Left cardiac atrium (tissue), 4 donors: ENCODE measurements around the gene ZNF415. TPM values are rescaled to one million over a fixed set of nuclear protein-coding genes. Genes with fewer than 3 reads are reported as not detected.

ENCODE experiments used
- ATAC-seq, 2 donors: fragments of 200-7000 bp; cut with Tn5 transposase; one replicate each; pipeline ENCODE4 v1.9.1; 2020; ENCODE audit warnings: mild to moderate bottlenecking in 2 of 2, moderate library complexity in 2 of 2
- DNase-seq: peaks from one replicate; pipeline ENCODE4 v3.0.0-alpha.2; 2020
- intact Hi-C, 2 donors: fragments of 100-400 bp; cut with DNase I; formaldehyde crosslinking; loops; one replicate each; pipeline versions ENCODE4 v1.14.1 to v1.15.1; 2022 to 2023
- total RNA-seq, 2 donors: library from RNA; stranded (reverse); fragmentation: NEBNext Ultra II Directional; extraction: Animal tissue kit (Norgen Biotek cat#: 25700); gene quantifications; one replicate each; pipeline ENCODE4 v1.2.1, GENCODE V29; 2021
- donor health status: DM: no; HTN: yes; CAD: no.
- donor health status: DM: no; HTN: yes; CAD: no; lungs with severe emphysema.
- donor health status: DM: yes; HTN: yes; CAD: no.
- donor health status: Dilated cardiomyopathy.

Gene ZNF415
- total RNA-seq, 2 donors from 2014 or later = 19.5 to 23.0 TPM

DNA sequence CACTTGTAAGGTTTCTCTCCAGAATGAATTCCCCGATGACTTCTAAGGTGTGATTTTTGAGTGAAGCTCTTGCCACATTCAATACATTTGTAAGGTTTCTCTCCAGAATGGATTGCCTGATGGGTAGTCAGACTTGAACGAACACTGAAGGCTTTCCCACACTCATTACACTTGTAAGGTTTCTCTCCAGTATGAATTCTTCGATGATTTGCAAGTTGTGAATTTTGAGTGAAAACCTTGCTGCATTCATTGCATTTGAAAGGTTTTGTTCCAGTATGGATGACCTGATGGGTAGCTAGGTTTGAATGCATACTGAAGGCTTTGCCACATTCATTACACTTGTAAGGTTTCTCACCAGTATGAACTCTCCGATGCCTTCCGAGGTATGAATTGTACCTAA is 63.9 kb downstream of the ZNF415 start:
- DNase-seq (no peak), ATAC-seq (no peak)
- intact Hi-C loops = no loop called here

GRCh38 chr19:53068199-53068598 is 64.5 kb downstream of the ZNF415 start:
- intact Hi-C loops = no loop called here
- no peak for DNase-seq
- ATAC-seq = no peak

- ATAC-seq = peak; percentile 27 to 79
- DNase-seq = peak; percentile 42
- intact Hi-C loops = no loop called here
Measured at GRCh38 chr19:53057904-53058580, 74.7 kb downstream of the ZNF415 start.

Other genes with a start within 250 kb of the ZNF415 start
- 10 to 100 TPM; 10.7 to 12.9 TPM for gene ZNF320, start 235.3 kb downstream of the ZNF415 start, total RNA-seq
- 1 to 10 TPM; 1.7 to 1.9 TPM for gene ZNF888, start 209.5 kb downstream of the ZNF415 start, total RNA-seq
- 1 to 10 TPM; 3.8 to 5.1 TPM for gene ZNF816, start 170.0 kb downstream of the ZNF415 start, total RNA-seq
- not detected for gene ERVV-1, start 119.0 kb downstream of the ZNF415 start, total RNA-seq
- gene ERVV-2, start 88.2 kb downstream of the ZNF415 start, total RNA-seq = not detected
- 10 to 100 TPM; 16.5 to 17.0 TPM for gene ZNF160, start 29.5 kb downstream of the ZNF415 start, total RNA-seq
- 1 to 10 TPM; 6.2 to 7.8 TPM for gene ZNF347, start 26.1 kb upstream of the ZNF415 start, total RNA-seq
- 1 to 10 TPM in 1 of 2 donors, under 1 TPM in 1; 0.79 to 1.3 TPM for gene ZNF665, start 60.4 kb upstream of the ZNF415 start, total RNA-seq
- 10 to 100 TPM; 22.2 to 24.2 TPM for gene ZNF677, start 122.0 kb upstream of the ZNF415 start, total RNA-seq
- gene VN1R2, start 125.4 kb upstream of the ZNF415 start, total RNA-seq = not detected
- not detected for gene VN1R4, start 134.8 kb upstream of the ZNF415 start, total RNA-seq
- 1 to 10 TPM; 4.6 TPM for gene ZNF845, start 200.8 kb upstream of the ZNF415 start, total RNA-seq
- gene ZNF525, start 232.8 kb upstream of the ZNF415 start, total RNA-seq = 1 to 10 TPM; 5.9 to 6.9 TPM